Measurements from ENCODE around the gene ANHX.

The ANHX gene

GRCh38 chr12:133203344-133204263 lies 32.1 kb downstream of the ANHX start:
- no peak for DNase-seq (ENCODE audit: low read depth in 2 of 2)

GRCh38 chr12:133202493-133203343 lies 33.0 kb downstream of the ANHX start:
- DNase-seq (ENCODE audit: low read depth in 2 of 2), result no peak

- DNase-seq (ENCODE audit: low read depth in 2 of 2), result no peak
Measured at GRCh38 chr12:133201888-133202287, 33.8 kb downstream of the ANHX start.

DNA sequence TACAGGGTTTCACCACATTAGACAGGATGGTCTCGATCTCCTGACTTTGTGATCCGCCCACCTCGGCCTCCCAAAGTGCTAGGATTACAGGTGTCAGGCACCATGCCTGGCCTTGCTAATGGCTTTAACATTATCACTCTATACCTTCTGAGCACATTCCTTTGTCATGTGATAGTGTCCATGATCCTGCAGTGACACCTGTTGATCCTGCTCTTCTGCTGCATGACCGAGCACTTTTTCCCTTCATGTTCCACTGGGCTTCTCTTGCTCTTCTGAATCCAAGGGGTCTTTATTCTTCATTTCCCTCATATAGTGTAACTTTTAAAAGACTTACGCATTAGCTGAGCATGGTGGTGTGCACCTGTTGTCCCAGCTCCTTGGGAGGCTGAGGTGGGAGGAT lies 42.8 kb downstream of the ANHX start:
- DNase-seq (ENCODE audit: low read depth in 2 of 2), result no peak

DNA sequence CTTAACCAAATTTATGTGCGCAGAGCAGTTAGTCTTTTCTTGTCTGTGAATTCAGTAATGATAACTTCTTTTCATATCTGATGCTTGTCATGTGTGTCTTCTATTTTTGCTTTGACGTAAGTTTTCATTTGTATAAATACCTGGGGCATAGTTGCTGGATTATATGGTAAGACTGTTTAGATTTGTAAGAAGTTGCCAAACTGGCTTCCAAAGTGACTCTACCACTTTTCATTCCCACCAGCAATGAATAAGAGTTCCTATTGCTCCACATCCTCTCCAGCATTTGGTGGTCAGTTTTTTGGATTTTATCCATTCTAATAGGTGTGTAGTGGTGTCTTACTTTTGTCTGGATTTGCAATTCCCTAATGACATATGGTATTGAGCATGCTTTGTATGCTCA lies 45.5 kb downstream of the ANHX start:
- DNase-seq (ENCODE audit: low read depth in 2 of 2), result no peak

- DNase-seq (ENCODE audit: low read depth in 2 of 2), result peak; percentile 86 to 87
Measured at GRCh38 chr12:133181238-133181959, 54.3 kb downstream of the ANHX start, which contains the start of gene ZNF268. Gene ZNF268 (plus strand): TSS chr12:133181495. CDS start chr12:133181998, 503 bp downstream.

DNA sequence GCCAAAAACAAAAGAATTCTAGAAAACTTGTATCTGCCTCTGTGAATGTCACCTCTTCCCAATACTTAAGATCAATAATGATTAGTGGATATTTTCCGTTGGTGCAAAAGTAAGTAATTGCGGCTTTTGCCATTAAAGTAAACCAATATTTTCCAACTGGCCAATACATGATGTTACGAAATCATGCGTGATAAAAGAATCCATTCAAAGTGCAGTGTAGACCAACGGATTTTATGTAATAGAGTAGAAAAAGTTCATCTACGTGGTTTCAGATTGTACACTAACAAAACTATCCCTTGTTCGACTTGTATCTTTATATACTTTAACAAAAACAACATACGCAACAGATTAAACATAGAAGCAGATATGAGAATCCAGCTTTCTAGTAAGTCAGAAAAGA lies 55.0 kb downstream of the ANHX start:
- DNase-seq (ENCODE audit: low read depth in 2 of 2), result no peak

DNA sequence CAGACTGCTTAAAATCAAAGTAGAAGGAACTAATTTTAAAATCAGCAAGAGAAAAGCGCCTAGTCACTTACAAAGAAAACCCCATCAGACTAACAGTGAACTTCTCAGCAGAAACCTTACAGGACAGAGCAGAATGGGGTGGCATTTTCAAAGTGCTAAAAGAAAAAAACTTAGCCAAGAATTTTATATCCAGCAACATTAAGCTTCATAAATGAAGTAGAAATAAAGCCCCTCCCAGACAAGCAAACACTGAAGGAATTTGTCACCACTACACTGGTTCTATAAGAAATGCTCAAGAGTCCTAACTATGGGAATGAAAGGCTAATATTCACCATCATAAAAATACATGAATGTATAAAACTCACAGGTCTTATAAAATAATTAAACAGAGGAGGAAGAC lies 60.8 kb downstream of the ANHX start:
- DNase-seq (ENCODE audit: low read depth in 2 of 2), result no peak

DNA sequence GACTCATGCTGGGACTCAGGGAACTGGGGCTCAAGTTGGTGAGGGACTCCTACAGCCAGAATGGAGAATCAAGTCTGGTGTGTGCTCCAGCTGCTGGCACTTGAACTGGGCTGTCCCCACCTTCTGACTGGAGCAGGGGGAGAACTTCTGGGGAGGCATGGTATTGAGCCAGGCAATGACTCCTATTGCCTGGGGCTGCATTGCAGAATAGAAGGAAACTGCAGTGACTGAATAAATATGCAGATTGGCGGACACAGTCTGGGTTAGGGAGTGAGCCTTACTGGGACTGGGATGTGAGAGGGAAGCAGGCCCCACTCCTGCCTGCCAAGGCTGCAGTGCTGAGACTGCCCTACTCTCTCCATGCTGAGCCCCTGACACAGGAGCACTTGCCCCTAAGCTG lies 63.2 kb downstream of the ANHX start:
- DNase-seq (ENCODE audit: low read depth in 2 of 2), result no peak
